Sigmoid colon (tissue), 4 donors: ENCODE measurements around the gene IL32.
"Not testable (repeated sequence)": the region's sequence is repeated elsewhere in the genome, so short reads cannot be mapped to it uniquely, and the experiment has no call there.

ENCODE experiments used
- POLR2AphosphoS5 ChIP-seq, 4 donors: sonication (generic); formaldehyde crosslinking; IDR thresholded peaks; one replicate each; pipeline ENCODE4 v1.6.1; 2017; ENCODE audit warnings: antibody characterized with exemption in 4 of 4
- TF ChIP-seq, protein P1 (sequence below), 4 experiments: fragments of 450-650 bp in 3 of 4; fragments of 200-600 bp in 1 of 4; IDR thresholded peaks; one replicate each; pipeline ENCODE4 v1.5.1; 2016 to 2019; ENCODE audit warnings: antibody characterized with exemption in 4 of 4, mild to moderate bottlenecking in 3 of 4, moderate library complexity in 2 of 4

DNA sequence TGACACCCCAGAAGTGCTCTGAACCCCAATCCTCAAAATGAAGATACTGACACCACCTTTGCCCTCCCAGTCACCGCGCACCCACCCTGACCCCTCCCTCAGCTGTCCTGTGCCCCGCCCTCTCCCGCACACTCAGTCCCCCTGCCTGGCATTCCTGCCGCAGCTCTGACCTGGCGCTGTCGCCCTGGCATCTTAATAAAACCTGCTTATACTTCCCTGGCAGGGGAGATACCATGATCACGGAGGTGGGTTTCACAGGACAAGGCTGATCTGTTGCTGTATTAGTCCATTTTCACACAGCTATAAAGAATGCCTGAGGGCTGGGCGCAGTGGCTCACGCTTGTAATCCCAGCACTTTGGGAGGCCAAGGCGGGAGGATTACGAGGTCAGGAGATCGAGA lies 16.5 kb downstream of the IL32 start:
- TF ChIP-seq, protein P1, sequence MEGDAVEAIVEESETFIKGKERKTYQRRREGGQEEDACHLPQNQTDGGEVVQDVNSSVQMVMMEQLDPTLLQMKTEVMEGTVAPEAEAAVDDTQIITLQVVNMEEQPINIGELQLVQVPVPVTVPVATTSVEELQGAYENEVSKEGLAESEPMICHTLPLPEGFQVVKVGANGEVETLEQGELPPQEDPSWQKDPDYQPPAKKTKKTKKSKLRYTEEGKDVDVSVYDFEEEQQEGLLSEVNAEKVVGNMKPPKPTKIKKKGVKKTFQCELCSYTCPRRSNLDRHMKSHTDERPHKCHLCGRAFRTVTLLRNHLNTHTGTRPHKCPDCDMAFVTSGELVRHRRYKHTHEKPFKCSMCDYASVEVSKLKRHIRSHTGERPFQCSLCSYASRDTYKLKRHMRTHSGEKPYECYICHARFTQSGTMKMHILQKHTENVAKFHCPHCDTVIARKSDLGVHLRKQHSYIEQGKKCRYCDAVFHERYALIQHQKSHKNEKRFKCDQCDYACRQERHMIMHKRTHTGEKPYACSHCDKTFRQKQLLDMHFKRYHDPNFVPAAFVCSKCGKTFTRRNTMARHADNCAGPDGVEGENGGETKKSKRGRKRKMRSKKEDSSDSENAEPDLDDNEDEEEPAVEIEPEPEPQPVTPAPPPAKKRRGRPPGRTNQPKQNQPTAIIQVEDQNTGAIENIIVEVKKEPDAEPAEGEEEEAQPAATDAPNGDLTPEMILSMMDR (IDR thresholded peaks at IDR 0.05): not testable (repeated sequence)
- not testable (repeated sequence) for TF ChIP-seq POLR2AphosphoS5 (IDR thresholded peaks at IDR 0.05)
